Heart left ventricle (tissue), 16 donors: Measurements from ENCODE around the gene GPATCH1. TPM values are rescaled to one million over a fixed set of nuclear protein-coding genes. Genes with fewer than 3 reads are reported as not detected.
"Not testable (repeated sequence)": the region's sequence is repeated elsewhere in the genome, so short reads cannot be mapped to it uniquely, and the experiment has no call there.

ENCODE experiments used
- ATAC-seq, 4 donors: fragments of 200-7000 bp; cut with Tn5 transposase; one replicate each; pipeline ENCODE4 v1.9.1; 2020 to 2022; ENCODE audit warnings: moderate library complexity in 4 of 4, mild to moderate bottlenecking in 3 of 4, moderate number of reproducible peaks in 1 of 4
- DNase-seq, 5 donors: peaks; one replicate each; pipeline ENCODE4 v3.0.0-alpha.2; 2020
- H3K27ac ChIP-seq, 12 donors: fragments of 200-600 bp; sonication (generic) in 4 of 12; one replicate each; pipeline versions ENCODE4 v1.5.0 to v1.8.0; 2016 to 2022; ENCODE audit warnings: mild to moderate bottlenecking in 2 of 12
- H3K27me3 ChIP-seq, 9 donors: fragments of 200-600 bp; sonication (generic) in 2 of 9; one replicate each; pipeline versions ENCODE4 v1.5.1 to v1.8.0; 2016 to 2022; ENCODE audit warnings: mild to moderate bottlenecking in 3 of 9
- H3K36me3 ChIP-seq, 9 donors: fragments of 200-600 bp; sonication (generic) in 2 of 9; one replicate each; pipeline versions ENCODE4 v1.5.0 to v1.8.0; 2018 to 2022; ENCODE audit warnings: mild to moderate bottlenecking in 2 of 9
- H3K4me1 ChIP-seq, 12 donors: fragments of 200-600 bp; sonication (generic) in 4 of 12; one replicate each; pipeline versions ENCODE4 v1.5.0 to v1.8.0; 2016 to 2022; ENCODE audit warnings: mild to moderate bottlenecking in 3 of 12
- H3K4me3 ChIP-seq, 12 donors: fragments of 200-600 bp; sonication (generic) in 4 of 12; one replicate each; pipeline versions ENCODE4 v1.5.0 to v1.8.0; 2017 to 2022; ENCODE audit warnings: mild to moderate bottlenecking in 9 of 12, moderate library complexity in 4 of 12
- H3K9me3 ChIP-seq, 12 donors: fragments of 200-600 bp; sonication (generic) in 4 of 12; one replicate each; pipeline versions ENCODE4 v1.5.0 to v1.8.0; 2016 to 2022; ENCODE audit warnings: mild to moderate bottlenecking in 1 of 12
- POLR2A ChIP-seq, 2 donors: fragments of 450-650 bp; IDR thresholded peaks; one replicate each; pipeline ENCODE4 v1.6.1; 2017; ENCODE audit warnings: antibody characterized with exemption in 2 of 2, mild to moderate bottlenecking in 2 of 2, moderate library complexity in 2 of 2
- WGBS, 4 donors: extraction: QIAGEN DNeasy Blood & Tissue Kit in 2 of 4; methylation state at CpG; one replicate each; pipeline versions ENCODE4 v1.1.5 to v1.1.7; 2013 to 2018; 5-methylcytosine and 5-hydroxymethylcytosine counted together
- intact Hi-C, 10 donors: fragments of 100-400 bp; cut with DNase I; formaldehyde crosslinking; loops; one replicate each; pipeline versions ENCODE4 v1.11.1 to v1.14.2; 2022
- polyA plus RNA-seq, 2 donors: library from polyadenylated mRNA; stranded (reverse); fragments of 200-250 nt; gene quantifications; one replicate each; pipeline ENCODE4 v1.2.3, GENCODE V29; 2013
- total RNA-seq, 9 donors: library from RNA; depleted of rRNA in 2 of 9; stranded (reverse); fragments of >200 nt in 2 of 9; fragmentation: NEBNext Ultra II Directional in 3 of 9; extraction: Animal tissue kit (Norgen Biotek cat#: 25700) in 3 of 9; gene quantifications; one replicate each; pipeline versions ENCODE4 v1.1.0 to v1.2.4, GENCODE V29; 2016 to 2023
- TF ChIP-seq, protein P1 (sequence below), 12 donors: fragments of 200-600 bp; sonication (generic) in 4 of 12; IDR thresholded peaks; one replicate each; pipeline versions ENCODE4 v1.5.0 to v1.8.0; 2018 to 2022; ENCODE audit warnings: antibody characterized with exemption in 12 of 12, mild to moderate bottlenecking in 5 of 12
- donor health status: ischemic (EF 13 %, LVEDD 7.1; RV severe dilation, severe dysfunction).
- donor health status: healthy with polysubstance abuse.
- donor health status: DM: no; HTN: yes; CAD: no.
- donor health status: DM: no; HTN: no; CAD: no.
- donor health status: ischemic (EF 25% LVEDD 6.9; RV normal size, moderate dysfunction).
- donor health status: ischemic (EF 25% LVEDD 5.7; RV mildly dilated, moderate dysfunction).
- donor health status: healthy.
- donor health status: DM: yes; HTN: yes; CAD: no.
- donor health status: ischemic (EF 35%, LVEDD 5.7; RV mildly dilated, moderate dysfunction).
- donor health status: nonischemic (EF 11% LVEDD 7.7; RV severe dilation, severe dysfunction).
- donor health status: DM: yes; HTN: yes; CAD: no.
- donor health status: PGD.
- donor health status: ischemic (EF 29% LVEDD 5.4; RV normal size, mild dysfunction).
- donor health status: nonischemic (EF 23%, LVEDD 6.1; RV moderate dilation, normal function).

The GPATCH1 gene
- total and polyA plus RNA-seq, 11 donors, result 3.3 to 6.7 (median 5.3) TPM

DNA sequence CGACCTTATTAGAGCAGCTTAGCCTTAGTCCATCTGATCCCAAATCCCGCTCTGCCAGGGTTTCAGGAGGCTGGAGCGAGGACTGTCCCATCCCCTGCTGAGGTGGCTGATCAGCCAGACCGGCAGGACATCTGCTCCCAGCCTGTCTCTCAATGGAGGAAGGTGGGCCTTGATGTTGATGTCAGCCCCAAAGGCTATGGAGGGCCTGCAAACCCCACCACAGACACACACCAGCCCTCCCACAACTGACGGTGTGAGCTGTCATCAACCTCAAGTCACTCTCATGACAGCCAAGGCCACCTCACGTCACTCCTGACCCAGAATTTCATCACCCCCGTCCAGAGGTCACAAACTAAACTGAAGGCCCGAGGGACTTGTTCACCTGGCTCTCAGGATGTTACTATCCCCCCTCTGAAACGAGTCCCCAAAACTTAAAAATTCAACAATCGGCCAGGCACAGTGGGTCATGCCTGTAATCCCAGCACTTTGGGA lies 41.8 kb upstream of the GPATCH1 start:
- Histone ChIP-seq H3K4me3 (no peak overlapping the region), H3K9me3 (no peaks in the 10 kb centered on the region), H3K4me1 (no peaks in the 10 kb centered on the region), H3K36me3 (no peaks in the 10 kb centered on the region), H3K27ac (no peak overlapping the region), H3K27me3 (no peaks in the 10 kb centered on the region)
- ATAC-seq (no peak), DNase-seq (no peak)
- WGBS, 4 donors, result 68 to 77% (median 72%) methylated on average over 10 of the region's 10 CpGs
- intact Hi-C loops, result no loop called here
- TF ChIP-seq, protein P1, sequence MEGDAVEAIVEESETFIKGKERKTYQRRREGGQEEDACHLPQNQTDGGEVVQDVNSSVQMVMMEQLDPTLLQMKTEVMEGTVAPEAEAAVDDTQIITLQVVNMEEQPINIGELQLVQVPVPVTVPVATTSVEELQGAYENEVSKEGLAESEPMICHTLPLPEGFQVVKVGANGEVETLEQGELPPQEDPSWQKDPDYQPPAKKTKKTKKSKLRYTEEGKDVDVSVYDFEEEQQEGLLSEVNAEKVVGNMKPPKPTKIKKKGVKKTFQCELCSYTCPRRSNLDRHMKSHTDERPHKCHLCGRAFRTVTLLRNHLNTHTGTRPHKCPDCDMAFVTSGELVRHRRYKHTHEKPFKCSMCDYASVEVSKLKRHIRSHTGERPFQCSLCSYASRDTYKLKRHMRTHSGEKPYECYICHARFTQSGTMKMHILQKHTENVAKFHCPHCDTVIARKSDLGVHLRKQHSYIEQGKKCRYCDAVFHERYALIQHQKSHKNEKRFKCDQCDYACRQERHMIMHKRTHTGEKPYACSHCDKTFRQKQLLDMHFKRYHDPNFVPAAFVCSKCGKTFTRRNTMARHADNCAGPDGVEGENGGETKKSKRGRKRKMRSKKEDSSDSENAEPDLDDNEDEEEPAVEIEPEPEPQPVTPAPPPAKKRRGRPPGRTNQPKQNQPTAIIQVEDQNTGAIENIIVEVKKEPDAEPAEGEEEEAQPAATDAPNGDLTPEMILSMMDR (IDR thresholded peaks at IDR 0.05), result no peak
- TF ChIP-seq POLR2A (IDR thresholded peaks at IDR 0.05), result no peak

DNA sequence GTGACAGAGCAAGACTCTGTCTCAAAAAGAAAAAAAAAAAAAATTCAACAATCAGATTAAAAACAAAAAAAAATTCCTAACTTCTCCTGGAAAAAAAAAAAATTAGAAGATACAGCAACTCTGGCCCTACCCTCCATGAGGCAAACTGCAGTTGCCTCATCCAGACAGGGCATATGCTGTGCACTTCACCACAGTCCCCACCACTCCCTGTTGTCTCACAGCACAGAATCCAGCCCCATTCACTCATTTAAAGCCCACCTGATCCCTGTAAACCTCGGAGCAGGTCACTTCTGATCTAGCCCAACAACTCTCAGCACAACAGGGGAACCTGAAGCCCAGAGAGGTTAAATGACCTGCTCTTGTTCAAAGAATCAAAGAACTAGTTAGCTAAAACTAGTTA lies 41.2 kb upstream of the GPATCH1 start:
- TF ChIP-seq POLR2A (IDR thresholded peaks at IDR 0.05), result no peak
- TF ChIP-seq, protein P1 (IDR thresholded peaks at IDR 0.05), result no peak
- no peak overlapping the region for H3K4me3 ChIP-seq
- DNase-seq (no peak), ATAC-seq (no peak)
- H3K27ac ChIP-seq, result no peak overlapping the region
- no peaks in the 10 kb centered on the region for H3K27me3 ChIP-seq
- WGBS, 4 donors, result 77 to 89% (median 88%) methylated on average over 1 of the region's 1 CpG
- no peaks in the 10 kb centered on the region for H3K36me3 ChIP-seq
- no peaks in the 10 kb centered on the region for H3K9me3 ChIP-seq
- H3K4me1 ChIP-seq, result no peaks in the 10 kb centered on the region
- intact Hi-C loops, result no loop called here

GRCh38 chr19:33040994-33041827 lies 39.8 kb upstream of the GPATCH1 start:
- H3K4me1 ChIP-seq, result no peaks in the 10 kb centered on the region
- no peak overlapping the region for H3K4me3 ChIP-seq
- no peaks in the 10 kb centered on the region for H3K9me3 ChIP-seq
- ATAC-seq (no peak), DNase-seq (no peak)
- no peaks in the 10 kb centered on the region for H3K36me3 ChIP-seq
- no peaks in the 10 kb centered on the region for H3K27me3 ChIP-seq
- intact Hi-C loops, result no loop called here
- no peak overlapping the region for H3K27ac ChIP-seq
- 58 to 70% (median 64%) methylated on average over 9 of the region's 9 CpGs for WGBS, 4 donors
- TF ChIP-seq, protein P1 (IDR thresholded peaks at IDR 0.05), result no peak
- no peak for TF ChIP-seq POLR2A (IDR thresholded peaks at IDR 0.05)

GRCh38 chr19:33041828-33042160 lies 39.2 kb upstream of the GPATCH1 start:
- ATAC-seq, H3K27me3 ChIP-seq, intact Hi-C loops: not testable (repeated sequence)

More at GRCh38 chr19:33041828-33042160, 39.2 kb upstream of the GPATCH1 start:
- DNase-seq, H3K27ac ChIP-seq, H3K4me3 ChIP-seq, H3K9me3 ChIP-seq, H3K36me3 ChIP-seq, H3K4me1 ChIP-seq: not testable (repeated sequence)
- WGBS, 4 donors, result 91 to 95% (median 92%) methylated on average over 3 of the region's 3 CpGs
